ENCODE measurements around the gene C15orf61.

The C15orf61 gene

DNA sequence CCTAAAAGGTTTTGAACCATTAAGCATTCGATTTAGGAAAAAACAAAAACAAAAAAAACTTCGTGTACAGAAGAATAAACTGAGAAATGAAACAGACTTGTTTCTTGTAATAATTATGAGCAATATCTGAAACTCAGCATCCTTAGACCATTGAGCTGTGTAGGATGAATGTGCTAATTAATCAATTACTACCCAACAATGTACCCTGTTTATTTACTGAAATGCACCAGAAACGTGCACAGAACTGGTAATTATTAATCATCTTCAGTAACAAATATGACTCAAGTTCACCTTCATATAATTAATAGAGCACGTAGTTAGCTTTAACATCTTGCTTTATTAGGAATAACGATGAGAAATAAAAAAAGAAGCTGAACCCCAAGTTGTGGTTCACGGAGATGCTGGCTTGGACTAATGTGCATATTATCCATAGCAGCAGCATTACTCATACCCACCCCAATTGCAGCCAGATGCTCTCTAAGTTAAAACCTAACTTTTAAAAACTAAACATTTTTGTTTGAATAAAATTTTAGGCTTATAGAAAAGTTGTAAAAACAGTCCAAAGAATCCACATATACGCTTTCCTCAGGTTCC lies 10.2 kb upstream of the C15orf61 start:
- Histone ChIP-seq H3K4me1 (ENCODE audit: control insufficient read depth in 1 of 2, insufficient read depth in 1 of 2, low read depth in 1 of 2, low read length in 1 of 2) (no peaks in the 10 kb centered on the region), H3K36me3 (no peaks in the 10 kb centered on the region), H3K27ac (no peak overlapping the region), H3K9me3 (no peaks in the 10 kb centered on the region), H3K27me3 (no peaks in the 10 kb centered on the region), H3K4me3 (ENCODE audit: low read depth in 1 of 2, low read length in 1 of 2) (no peak overlapping the region)
- TF ChIP-seq, protein P1, sequence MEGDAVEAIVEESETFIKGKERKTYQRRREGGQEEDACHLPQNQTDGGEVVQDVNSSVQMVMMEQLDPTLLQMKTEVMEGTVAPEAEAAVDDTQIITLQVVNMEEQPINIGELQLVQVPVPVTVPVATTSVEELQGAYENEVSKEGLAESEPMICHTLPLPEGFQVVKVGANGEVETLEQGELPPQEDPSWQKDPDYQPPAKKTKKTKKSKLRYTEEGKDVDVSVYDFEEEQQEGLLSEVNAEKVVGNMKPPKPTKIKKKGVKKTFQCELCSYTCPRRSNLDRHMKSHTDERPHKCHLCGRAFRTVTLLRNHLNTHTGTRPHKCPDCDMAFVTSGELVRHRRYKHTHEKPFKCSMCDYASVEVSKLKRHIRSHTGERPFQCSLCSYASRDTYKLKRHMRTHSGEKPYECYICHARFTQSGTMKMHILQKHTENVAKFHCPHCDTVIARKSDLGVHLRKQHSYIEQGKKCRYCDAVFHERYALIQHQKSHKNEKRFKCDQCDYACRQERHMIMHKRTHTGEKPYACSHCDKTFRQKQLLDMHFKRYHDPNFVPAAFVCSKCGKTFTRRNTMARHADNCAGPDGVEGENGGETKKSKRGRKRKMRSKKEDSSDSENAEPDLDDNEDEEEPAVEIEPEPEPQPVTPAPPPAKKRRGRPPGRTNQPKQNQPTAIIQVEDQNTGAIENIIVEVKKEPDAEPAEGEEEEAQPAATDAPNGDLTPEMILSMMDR (IDR thresholded peaks at IDR 0.05): no peak

DNA sequence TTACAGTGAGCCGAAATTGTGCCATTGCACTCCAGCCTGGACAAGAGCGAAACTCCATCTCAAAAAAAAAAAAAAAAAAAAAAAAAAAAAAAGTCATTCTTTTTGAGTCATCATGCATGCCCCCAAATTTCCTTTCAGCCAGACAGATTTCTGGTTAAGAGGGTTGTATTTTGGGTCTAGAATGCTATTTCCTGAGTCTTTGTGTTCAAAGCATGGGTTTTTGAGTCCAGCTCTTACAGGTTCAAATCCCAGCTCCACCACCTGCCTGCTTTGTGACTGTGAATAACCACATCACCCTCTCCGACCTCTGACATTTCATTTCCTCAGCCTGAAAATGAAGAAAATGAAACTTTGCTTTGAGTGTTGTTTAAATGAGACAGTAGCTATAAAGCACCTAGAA lies 9.3 kb upstream of the C15orf61 start:
- TF ChIP-seq, protein P1 (IDR thresholded peaks at IDR 0.05): no peak
- no peaks in the 10 kb centered on the region for H3K36me3 ChIP-seq

DNA sequence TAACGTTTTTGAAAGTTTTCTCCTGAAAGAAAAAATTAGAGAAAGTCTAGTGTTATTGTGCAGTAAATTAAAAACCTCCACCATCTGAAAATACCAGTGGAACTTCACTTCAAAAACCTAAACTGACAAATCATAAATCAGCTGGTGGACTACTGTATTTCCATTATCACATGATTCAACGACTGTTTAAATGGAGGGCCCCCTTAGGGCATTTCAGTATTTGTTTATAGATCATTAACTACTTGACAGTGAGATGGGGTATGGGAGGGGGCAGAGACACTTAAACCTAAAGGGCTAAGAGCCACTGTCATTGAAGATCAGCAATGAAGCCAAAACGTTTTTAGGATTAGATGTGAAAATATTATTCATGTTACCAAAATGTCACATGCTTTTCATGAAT lies 8.8 kb upstream of the C15orf61 start:
- Histone ChIP-seq H3K27ac (no peak overlapping the region), H3K4me1 (ENCODE audit: control insufficient read depth in 1 of 2, insufficient read depth in 1 of 2, low read depth in 1 of 2, low read length in 1 of 2) (no peaks in the 10 kb centered on the region), H3K36me3 (no peaks in the 10 kb centered on the region), H3K27me3 (no peaks in the 10 kb centered on the region), H3K4me3 (ENCODE audit: low read depth in 1 of 2, low read length in 1 of 2) (no peak overlapping the region), H3K9me3 (no peaks in the 10 kb centered on the region)
- TF ChIP-seq, protein P1 (IDR thresholded peaks at IDR 0.05): no peak

More for the DNA sequence above, 9.3 kb upstream of the C15orf61 start:
- Histone ChIP-seq H3K27me3 (no peaks in the 10 kb centered on the region), H3K4me1 (ENCODE audit: control insufficient read depth in 1 of 2, insufficient read depth in 1 of 2, low read depth in 1 of 2, low read length in 1 of 2) (no peaks in the 10 kb centered on the region), H3K27ac (no peak overlapping the region), H3K9me3 (no peaks in the 10 kb centered on the region), H3K4me3 (ENCODE audit: low read depth in 1 of 2, low read length in 1 of 2) (no peak overlapping the region)

DNA sequence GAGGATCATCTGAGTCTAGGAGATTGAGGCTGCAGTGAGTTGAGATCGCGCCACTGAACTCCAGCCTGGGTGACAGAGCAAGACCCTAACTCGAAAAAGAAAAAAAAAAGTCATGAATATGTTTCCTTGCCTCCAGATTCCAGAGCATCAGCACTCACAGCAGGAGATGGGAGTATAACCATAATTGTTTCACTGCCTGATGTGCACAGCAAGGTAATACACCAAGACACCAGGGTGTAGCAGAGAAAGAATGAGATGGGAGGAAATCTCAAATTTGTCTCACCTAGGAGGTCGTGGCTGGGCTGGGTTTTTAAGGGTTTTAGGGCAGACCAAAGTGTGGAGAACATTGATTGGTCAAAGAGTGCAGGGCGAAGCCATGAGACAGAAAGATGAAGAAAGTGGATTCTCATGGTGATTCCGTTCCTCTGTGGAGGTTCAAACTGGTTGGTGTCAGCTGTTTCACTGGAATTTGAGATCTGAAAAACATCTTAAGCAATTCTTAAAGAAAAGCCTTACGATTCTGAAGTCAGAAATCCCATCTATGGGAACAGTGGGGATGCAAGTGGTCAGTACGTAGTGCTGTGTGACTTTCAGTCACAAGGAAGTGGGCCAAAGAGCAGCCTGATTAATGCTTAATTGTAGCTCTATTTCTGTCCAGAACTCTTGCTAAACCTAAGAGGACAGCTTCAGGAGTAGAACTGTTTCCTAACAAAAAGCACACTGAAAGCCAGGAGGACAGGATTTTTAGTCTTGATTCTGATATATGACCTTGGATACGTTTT lies 7.8 kb upstream of the C15orf61 start:
- TF ChIP-seq, protein P1 (IDR thresholded peaks at IDR 0.05): no peak
- H3K4me1 ChIP-seq (ENCODE audit: control insufficient read depth in 1 of 2, insufficient read depth in 1 of 2, low read depth in 1 of 2, low read length in 1 of 2): no peaks in the 10 kb centered on the region
- no peak overlapping the region for H3K4me3 ChIP-seq (ENCODE audit: low read depth in 1 of 2, low read length in 1 of 2)
- H3K27me3 ChIP-seq: no peaks in the 10 kb centered on the region
- no peaks in the 10 kb centered on the region for H3K36me3 ChIP-seq
- no peaks in the 10 kb centered on the region for H3K9me3 ChIP-seq
- H3K27ac ChIP-seq: no peak overlapping the region

DNA sequence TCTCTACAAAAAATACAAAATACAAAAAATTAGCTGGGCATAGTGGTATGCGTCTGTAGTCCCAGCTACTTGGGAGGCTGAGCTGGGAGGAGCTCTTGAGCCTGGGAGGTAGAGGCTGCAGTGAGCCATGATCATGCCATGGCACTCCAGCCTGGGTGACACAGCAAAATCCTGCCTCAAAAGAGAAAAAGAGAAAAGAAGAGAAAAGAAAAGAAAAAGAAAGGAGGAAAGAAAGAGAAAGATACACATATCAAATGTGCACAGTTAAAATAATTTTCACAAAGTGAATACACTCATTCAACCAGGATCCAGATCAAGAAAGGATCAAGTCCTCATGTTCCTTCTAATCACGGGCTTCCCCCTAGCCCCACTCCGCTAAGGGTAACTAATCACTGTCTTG lies 5.8 kb upstream of the C15orf61 start:
- H3K9me3 ChIP-seq: no peaks in the 10 kb centered on the region
- H3K27me3 ChIP-seq: no peaks in the 10 kb centered on the region
- no peaks in the 10 kb centered on the region for H3K36me3 ChIP-seq
- no peak overlapping the region for H3K4me3 ChIP-seq (ENCODE audit: low read depth in 1 of 2, low read length in 1 of 2)
- TF ChIP-seq, protein P1 (IDR thresholded peaks at IDR 0.05): no peak
- H3K27ac ChIP-seq: no peak overlapping the region
- no peaks in the 10 kb centered on the region for H3K4me1 ChIP-seq (ENCODE audit: control insufficient read depth in 1 of 2, insufficient read depth in 1 of 2, low read depth in 1 of 2, low read length in 1 of 2)
